ENCODE data around the gene DLGAP5.

DNA sequence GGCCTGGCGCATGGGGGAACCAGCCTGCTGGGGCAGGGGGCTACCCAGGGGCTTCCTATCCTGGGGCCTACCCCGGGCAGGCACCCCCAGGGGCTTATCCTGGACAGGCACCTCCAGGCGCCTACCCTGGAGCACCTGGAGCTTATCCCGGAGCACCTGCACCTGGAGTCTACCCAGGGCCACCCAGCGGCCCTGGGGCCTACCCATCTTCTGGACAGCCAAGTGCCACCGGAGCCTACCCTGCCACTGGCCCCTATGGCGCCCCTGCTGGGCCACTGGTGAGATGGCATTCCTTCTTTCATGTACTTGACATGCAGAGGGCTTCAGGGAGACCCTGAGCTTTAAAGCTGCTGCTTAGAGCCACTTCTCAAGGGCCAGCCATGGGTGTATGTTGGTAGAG, 53.3 kb downstream of the DLGAP5 start:
- TF ChIP-seq, protein P1, sequence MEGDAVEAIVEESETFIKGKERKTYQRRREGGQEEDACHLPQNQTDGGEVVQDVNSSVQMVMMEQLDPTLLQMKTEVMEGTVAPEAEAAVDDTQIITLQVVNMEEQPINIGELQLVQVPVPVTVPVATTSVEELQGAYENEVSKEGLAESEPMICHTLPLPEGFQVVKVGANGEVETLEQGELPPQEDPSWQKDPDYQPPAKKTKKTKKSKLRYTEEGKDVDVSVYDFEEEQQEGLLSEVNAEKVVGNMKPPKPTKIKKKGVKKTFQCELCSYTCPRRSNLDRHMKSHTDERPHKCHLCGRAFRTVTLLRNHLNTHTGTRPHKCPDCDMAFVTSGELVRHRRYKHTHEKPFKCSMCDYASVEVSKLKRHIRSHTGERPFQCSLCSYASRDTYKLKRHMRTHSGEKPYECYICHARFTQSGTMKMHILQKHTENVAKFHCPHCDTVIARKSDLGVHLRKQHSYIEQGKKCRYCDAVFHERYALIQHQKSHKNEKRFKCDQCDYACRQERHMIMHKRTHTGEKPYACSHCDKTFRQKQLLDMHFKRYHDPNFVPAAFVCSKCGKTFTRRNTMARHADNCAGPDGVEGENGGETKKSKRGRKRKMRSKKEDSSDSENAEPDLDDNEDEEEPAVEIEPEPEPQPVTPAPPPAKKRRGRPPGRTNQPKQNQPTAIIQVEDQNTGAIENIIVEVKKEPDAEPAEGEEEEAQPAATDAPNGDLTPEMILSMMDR (IDR thresholded peaks at IDR 0.05; ENCODE audit: low read depth, low read length): peak; percentile 49
- no peak for TF ChIP-seq EZH2phosphoT487 (IDR thresholded peaks at IDR 0.05; ENCODE audit: low read depth)
